GM23248 (cell line): Measurements from ENCODE around the gene ACVR1.

Experiments
- EZH2 ChIP-seq: fragments of 200-600 bp; sonication (generic); IDR thresholded peaks from 2 replicates; pipeline ENCODE4 v1.6.1; 2018; ENCODE audit warnings: antibody characterized with exemption, mild to moderate bottlenecking; ENCODE audit not compliant: insufficient read depth, poor library complexity, severe bottlenecking
- EZH2phosphoT487 ChIP-seq: fragments of 200-600 bp; sonication (generic); IDR thresholded peaks from 2 replicates; pipeline ENCODE4 v1.6.1; 2018; ENCODE audit warnings: antibody characterized with exemption, moderate library complexity, mild to moderate bottlenecking, low read depth; ENCODE audit not compliant: insufficient read depth

DNA sequence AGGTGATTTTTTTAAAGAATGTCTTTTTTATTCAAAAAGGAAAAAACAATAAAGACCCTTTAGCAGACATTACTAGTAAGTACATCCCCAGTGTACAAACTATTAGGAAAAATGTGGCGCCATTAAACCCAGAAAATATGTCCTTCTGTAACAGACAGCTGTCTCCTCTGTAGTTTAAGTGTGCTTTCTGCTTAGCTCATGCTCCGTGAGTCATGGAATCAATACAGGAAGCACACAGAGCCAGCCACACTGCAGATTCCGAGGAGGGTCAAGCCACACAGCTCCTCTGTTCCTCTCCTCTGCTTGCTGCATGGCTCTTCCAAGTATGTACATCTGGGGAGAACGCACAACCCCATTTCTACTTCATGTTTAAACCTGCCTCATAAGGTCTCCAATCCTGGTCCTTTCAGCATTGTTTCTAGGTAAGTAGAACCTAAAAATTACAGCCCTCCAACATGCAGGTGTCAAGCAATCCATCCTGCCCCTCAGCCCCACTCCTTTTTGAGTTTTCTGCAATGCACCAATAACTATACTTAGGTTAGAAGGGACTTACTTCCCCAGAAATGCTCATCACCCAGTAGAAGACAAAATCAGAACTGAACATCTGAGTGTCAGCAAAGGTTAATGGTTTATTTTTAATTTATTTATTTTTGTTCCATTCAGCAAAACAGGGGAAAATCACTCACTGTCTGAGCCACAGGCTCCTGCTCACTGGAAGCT lies 37.5 kb downstream of the ACVR1 start:
- TF ChIP-seq EZH2phosphoT487, result no peak
- no peak for TF ChIP-seq EZH2
